ENCODE data around the gene CFAP58.
A peak's percentile ranks its signal among the peaks of the same experiment; 100 is the strongest.

Gene CFAP58

DNA sequence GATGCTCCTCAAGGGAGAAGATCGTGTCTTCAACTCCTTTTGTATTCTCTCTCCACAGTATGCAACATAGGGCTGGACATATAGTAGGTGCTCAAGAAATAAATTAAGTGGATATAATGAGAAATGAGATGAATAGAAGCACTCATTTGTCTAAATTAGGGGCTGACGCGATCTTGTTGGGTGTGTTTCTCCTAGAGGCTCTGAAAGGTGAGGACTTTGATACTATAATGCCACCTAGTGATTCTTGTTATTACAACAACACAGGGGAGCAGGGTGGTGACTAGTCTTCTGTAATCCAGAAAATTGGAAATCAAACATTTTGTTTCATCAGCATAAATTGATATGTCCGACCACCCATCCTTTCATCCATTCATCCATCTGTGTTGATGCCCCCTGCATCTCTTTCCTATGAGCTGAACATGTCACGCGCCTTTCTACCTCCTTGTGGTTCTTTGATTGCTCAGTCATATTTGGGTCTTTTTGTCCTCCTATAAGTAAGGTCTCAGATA is 3.5 kb upstream of the CFAP58 start:
- DNase-seq (ENCODE audit: low read depth), result peak; percentile 86
- TF ChIP-seq CTCF (IDR thresholded peaks at IDR 0.05; ENCODE audit: low read length, missing control alignments), result peak; percentile 59
- H3K4me3 ChIP-seq (replicated peaks; ENCODE audit: low read depth, low read length), result peak overlapping the region; percentile 26

- no peak overlapping the region for H3K4me3 ChIP-seq (replicated peaks; ENCODE audit: low read depth, low read length)
- no peak for TF ChIP-seq CTCF (IDR thresholded peaks at IDR 0.05; ENCODE audit: low read length, missing control alignments)
- DNase-seq (ENCODE audit: low read depth), result peak; percentile 51
Observed at GRCh38 chr10:104351061-104351702, 2.5 kb upstream of the CFAP58 start.

- no peak for DNase-seq (ENCODE audit: low read depth)
- H3K4me3 ChIP-seq (replicated peaks; ENCODE audit: low read depth, low read length), result no peak overlapping the region
- no peak for TF ChIP-seq CTCF (IDR thresholded peaks at IDR 0.05; ENCODE audit: low read length, missing control alignments)
Observed at GRCh38 chr10:104351919-104352318, 1.7 kb upstream of the CFAP58 start.

- DNase-seq (ENCODE audit: low read depth), result no peak
- no peak for TF ChIP-seq CTCF (IDR thresholded peaks at IDR 0.05; ENCODE audit: low read length, missing control alignments)
- no peak overlapping the region for H3K4me3 ChIP-seq (replicated peaks; ENCODE audit: low read depth, low read length)
Observed at GRCh38 chr10:104359811-104360210, 6.2 kb downstream of the CFAP58 start.

DNA sequence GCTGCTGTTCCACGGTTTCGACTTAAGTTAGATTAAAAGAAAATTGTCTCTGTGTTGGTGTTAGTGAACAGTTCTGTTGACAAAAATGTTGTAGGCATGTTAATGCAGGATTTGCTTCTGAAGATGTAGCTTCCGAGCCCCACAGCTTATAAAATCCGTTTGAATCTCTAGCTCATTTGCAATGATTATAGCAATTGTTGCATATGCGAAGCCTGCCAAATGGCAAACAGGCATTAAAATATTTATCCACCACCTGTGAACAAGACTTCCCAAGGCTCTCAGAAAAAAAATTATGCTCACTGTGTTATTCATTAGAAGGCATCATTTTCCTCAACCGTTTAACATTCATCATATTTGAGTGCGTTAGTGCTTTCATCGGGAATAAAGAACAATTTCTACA is 14.3 kb downstream of the CFAP58 start:
- TF ChIP-seq CTCF (IDR thresholded peaks at IDR 0.05; ENCODE audit: low read length, missing control alignments), result no peak

DNA sequence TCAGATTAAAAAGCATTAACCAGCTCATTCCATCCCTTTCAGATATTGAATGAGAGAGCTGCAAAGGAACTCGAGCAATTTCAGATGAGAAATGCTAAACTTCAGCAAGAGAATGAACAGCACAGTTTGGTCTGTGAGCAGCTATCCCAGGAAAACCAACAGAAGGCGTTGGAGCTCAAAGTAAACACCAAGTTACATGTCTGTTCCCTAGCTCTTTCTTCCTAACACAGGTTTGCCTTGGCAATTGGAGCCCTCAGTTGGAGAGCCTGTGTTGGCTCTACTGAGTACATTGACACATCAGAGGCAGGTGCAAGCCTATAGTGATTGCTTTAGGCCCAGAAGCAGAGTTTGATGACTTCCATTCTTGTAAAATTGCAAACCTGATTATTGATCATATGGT is 14.7 kb downstream of the CFAP58 start:
- no peak overlapping the region for H3K4me3 ChIP-seq (replicated peaks; ENCODE audit: low read depth, low read length)
- no peak for DNase-seq (ENCODE audit: low read depth)
- TF ChIP-seq CTCF (IDR thresholded peaks at IDR 0.05; ENCODE audit: low read length, missing control alignments), result no peak

More for the DNA sequence above, 14.3 kb downstream of the CFAP58 start:
- H3K4me3 ChIP-seq (replicated peaks; ENCODE audit: low read depth, low read length), result no peak overlapping the region
- DNase-seq (ENCODE audit: low read depth), result no peak

GRCh38 chr10:104371753-104372152 is 18.1 kb downstream of the CFAP58 start:
- no peak for DNase-seq (ENCODE audit: low read depth)
- TF ChIP-seq CTCF (IDR thresholded peaks at IDR 0.05; ENCODE audit: low read length, missing control alignments), result no peak
- no peak overlapping the region for H3K4me3 ChIP-seq (replicated peaks; ENCODE audit: low read depth, low read length)

Data from fibroblast of pulmonary artery (primary cell).